NCI-H460 (cell line): Measurements from ENCODE around the gene PTPRO. TPM values are rescaled to one million over a fixed set of nuclear protein-coding genes. Genes with fewer than 3 reads are reported as not detected.

Experiments used
- DNase-seq: peaks from one replicate; pipeline ENCODE4 v3.0.0-alpha.2; 2016; ENCODE audit warnings: low read depth; ENCODE audit errors: extremely low read depth
- total RNA-seq: library from RNA; depleted of rRNA; stranded (reverse); fragments of >200 nt; shearing (Covaris generic); gene quantifications from 2 replicates; pipeline ENCODE4 v1.2.3, GENCODE V29; 2014

Gene PTPRO
- total RNA-seq, 1 experiment from 2014 or later: not detected

DNA sequence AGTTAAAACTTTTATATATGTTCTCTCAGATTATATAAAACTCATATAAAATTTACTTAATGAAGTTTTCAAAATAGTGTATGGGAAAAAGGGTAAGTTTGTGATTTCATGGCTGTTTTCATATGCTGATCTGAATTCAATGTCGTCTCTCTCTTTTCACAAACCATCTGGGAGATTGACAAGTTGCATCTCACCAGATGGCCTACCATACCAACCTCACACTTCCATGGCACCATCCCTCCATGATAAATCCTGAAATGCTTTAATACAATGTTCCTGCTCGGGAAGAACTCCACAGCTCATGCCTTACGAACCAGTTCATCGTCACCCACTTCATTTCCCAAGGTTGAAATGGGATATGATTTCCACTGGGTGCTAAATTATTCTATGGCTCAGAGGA is 22.3 kb downstream of the PTPRO start:
- DNase-seq: no peak

DNA sequence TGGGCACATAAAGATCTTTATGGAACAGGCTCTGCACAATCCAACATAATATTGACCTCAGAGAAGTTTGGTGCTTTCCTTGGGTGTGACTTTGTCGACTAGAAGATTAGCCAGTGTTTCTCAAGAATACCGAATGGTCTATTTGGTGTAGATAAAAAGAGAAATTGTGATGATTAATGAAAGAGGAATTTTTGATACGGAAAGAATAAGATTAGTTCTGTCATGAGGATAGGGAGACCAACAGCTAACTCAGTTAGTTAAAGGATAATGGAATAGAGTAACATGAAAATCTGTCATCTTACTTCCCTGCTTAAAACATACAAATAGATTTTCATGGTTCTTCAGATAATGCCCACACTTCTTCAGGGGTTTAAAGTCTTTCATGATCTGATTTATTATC is 24.2 kb downstream of the PTPRO start:
- DNase-seq: no peak

DNA sequence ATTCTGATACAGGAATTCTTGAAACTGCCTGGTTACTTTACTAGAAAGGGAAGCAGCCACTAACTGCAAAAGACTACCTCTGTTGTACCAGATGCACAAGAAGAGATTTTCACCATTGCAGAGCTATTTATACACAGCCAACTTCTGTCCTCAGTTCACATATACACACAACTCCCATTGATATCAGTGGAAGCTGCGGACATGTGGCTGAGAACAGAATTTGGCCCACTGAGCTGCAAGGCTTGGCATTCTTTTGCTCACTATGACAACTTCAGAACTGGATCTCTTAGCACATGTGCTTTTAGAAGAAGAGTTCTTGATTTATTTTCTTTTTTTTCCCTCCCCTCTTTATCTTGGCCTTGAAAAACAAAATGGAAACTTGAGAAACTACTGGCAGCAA is 28.3 kb downstream of the PTPRO start:
- DNase-seq: no peak

GRCh38 chr12:15355766-15356165 is 33.5 kb downstream of the PTPRO start:
- no peak for DNase-seq

- no peak for DNase-seq
These were observed 34.6 kb downstream of the PTPRO start for GRCh38 chr12:15356951-15357364.

- no peak for DNase-seq
These were observed 42.2 kb downstream of the PTPRO start for GRCh38 chr12:15364221-15365160.

DNA sequence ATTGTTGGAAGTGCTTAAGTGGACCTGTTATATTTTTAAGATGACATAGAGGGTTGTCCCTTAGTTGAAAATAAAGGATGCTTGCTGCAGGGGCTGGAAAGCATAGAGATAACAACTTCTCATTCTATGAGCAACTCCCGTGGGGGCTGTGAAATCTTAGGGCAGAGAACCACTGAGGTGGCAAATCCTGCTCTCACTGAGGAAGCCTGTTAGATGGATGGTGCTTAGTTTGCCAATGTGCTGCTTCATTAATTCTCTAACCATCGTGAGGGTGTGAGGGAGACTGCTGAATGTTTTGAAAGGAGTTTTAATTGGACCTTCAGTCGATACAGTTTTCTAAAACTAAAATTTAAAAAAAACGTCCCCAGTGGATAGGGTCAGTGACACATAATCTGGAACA is 46.5 kb downstream of the PTPRO start:
- DNase-seq: no peak

DNA sequence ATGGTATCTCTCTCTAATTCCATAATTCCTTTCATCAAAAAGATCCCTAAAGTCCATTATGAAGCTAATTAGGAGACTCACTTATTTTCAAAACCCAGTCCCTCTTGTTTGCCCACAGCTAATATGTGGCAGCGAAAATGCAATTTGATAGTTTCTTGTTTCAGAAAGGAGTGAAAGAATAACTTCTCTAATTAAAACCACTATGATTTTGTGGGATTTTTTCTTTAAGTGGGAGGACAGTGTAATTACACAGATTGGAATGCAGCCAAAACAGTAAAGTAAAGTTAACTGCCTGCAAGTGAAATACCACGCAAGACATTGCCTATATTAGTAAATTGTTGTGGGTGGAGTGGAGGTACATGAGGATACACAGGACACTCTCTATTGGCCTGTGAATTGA is 50.0 kb downstream of the PTPRO start:
- DNase-seq: no peak

DNA sequence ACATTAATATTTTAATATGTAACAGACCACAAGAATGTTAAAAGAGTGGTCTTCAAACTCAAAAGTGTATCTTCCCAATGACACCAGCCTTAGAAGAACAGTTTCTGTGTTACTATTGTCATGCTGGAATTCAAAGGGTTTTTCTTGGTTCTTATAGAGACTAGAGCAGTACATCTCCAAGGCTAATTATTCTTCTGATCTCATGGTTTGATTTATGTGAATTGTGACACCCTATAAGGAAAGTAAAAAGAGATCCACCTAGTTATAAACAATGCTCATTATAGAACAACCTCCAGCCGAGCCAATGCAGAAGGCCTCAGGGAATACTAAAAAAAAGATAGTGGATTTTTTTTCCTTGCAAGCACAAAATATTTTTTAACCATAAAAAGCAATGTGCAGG is 65.5 kb downstream of the PTPRO start:
- DNase-seq: no peak

- DNase-seq: no peak
These were observed 67.3 kb downstream of the PTPRO start for GRCh38 chr12:15389561-15389960.

- DNase-seq: no peak
These were observed 70.7 kb downstream of the PTPRO start for GRCh38 chr12:15393037-15393436.

DNA sequence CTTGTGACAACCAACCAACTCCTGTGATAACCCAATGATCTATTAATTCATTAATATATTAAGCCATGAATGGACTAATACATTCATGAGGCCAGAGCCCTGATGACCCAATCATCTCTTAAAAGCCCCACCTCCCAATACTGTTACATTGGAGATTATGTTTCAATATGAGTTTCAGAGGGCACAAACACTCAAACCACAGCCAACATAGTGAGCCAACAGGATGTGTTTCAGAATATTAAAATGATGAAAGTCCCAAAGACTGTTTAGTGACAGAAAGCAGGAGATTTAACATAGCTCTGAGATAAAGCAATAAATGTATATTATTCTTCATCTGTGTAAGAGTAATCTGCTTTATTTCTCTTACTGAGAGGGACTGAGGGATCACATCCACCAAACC is 71.7 kb downstream of the PTPRO start:
- DNase-seq: no peak

- no peak for DNase-seq
These were observed 82.2 kb downstream of the PTPRO start for GRCh38 chr12:15404485-15404884.

DNA sequence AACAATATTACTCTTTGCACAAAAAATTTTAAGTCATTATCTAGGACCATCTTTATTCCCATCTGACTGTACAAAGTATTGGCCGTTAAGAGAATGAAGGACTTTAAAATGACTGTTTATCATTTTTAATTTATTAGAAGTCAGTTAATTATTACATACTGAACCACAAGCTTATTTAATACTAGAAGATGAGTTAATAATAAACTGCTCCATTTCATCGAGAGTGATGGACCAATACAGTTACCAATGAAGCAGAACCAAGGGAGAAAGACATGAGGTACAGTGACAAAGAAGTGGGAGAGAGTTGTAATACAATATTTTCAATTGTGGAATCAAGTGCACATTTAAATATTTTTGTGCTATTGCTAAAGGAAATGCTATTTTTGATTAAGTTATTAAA is 83.3 kb downstream of the PTPRO start:
- no peak for DNase-seq

- DNase-seq: no peak
These were observed 84.7 kb downstream of the PTPRO start for GRCh38 chr12:15407025-15407424.

DNA sequence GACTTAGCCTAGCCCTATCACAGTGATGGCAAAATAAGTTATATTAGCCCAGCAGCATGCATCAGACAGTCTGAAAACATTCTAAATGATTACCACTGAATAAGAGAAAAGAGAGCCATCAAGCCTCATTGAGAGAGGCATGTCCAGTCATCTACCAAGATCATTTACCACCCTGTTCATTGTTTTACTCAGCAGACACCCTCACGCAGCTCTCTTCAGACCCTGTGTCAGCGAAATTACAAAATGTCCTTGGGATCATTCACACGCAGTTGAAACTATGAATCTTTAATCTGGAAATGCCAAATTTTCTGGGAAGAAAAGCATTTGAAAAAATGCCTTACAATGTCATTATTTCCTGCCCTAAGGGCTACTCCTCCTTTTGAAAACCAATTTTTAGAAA is 89.5 kb downstream of the PTPRO start:
- no peak for DNase-seq

GRCh38 chr12:15417691-15418090 is 95.4 kb downstream of the PTPRO start:
- DNase-seq: no peak

- DNase-seq: no peak
These were observed 101.3 kb downstream of the PTPRO start for GRCh38 chr12:15423629-15424028.

- no peak for DNase-seq
These were observed 105.6 kb downstream of the PTPRO start for GRCh38 chr12:15427913-15428312.

- DNase-seq: no peak
These were observed 106.3 kb downstream of the PTPRO start for GRCh38 chr12:15428632-15429031.

DNA sequence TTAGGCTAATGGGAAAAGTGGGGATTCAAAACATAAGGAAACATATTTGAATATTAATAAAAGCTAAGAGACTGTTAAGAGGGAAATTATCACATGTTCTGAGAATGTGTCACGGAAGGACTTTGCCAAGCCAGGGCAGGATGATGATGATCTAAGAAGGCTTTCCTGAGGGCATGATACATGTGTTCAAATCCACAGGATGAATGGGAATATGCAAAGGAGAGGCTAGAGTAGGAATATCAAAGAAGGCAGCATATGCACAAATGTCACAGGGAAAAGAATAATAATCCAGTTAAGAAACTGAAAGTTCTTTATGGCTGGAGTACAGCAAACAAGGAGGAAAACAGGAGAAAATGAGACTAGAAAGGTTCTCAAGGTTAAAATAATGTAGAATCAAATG is 107.0 kb downstream of the PTPRO start:
- DNase-seq: no peak

GRCh38 chr12:15435597-15435996 is 113.3 kb downstream of the PTPRO start:
- no peak for DNase-seq

DNA sequence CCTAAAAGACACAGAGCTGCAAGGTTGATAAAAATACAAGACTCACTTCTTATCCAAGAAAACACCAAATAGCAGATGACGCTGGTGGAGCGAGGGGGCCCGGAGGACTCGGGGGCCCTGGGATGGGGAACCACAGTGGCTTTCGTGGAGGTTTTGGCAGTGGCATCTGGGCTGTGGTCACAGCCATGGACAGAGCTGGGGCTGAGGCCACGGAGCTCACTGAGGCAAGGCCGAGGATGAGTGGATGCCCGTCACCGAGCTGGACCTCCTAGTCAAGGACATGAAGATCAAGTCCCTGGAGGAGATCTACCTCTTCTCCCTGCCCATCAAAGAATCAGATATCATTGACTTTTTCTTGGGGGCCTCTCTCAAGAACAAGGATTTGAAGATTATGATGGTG is 117.2 kb downstream of the PTPRO start:
- no peak for DNase-seq
